GM19452 (cell line): ENCODE results near the gene PMM2.
"Not testable (repeated sequence)": the region's sequence is repeated elsewhere in the genome, so short reads cannot be mapped to it uniquely, and the experiment has no call there.

ENCODE experiments used
- ATAC-seq: cut with Tn5 transposase; IDR thresholded peaks from one replicate; pipeline ENCODE4 v1.9.1; 2021; ENCODE audit not compliant: unreplicated experiment

Gene PMM2

DNA sequence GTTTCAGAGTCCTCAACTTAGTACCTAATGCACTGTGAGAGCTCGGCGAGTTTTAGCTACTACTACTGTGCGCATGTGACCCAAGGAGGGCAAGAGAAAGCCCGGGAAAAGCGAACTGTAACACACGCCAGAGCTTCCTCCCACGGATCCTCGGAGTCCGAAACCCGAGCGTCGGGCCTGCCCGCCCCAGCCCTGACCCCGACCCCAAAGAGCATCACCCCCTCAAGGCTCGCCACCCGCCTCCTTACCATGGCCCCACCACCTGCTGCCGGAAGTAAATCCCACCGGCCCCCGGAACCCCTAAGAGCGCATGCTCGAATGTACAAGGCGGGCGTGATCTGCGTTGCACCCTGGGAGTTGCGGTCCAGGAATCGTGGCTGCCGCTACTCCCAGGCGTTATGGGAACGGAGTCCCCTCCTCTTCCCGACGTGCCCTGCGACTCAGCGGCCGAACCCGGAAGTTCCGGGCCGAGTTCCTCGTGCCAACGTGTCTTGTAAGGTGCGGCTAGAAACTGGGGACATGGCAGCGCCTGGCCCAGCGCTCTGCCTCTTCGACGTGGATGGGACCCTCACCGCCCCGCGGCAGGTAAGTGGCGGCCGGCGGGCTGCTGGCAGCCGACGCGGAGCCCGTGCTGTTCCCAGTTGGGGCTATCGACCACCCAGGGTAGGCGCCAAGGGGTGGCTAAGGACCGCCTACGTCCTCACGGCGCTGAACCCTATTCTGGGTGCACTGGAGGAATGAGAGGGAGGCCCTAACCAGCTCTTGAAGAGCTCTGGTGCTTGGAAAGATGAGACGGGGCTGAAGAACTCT lies at the start of gene PMM2, which contains the start of gene TMEM186:
PMM2 (plus strand) TSS at position 476 of the 810 bp plus-strand sequence; CDS start at position 520, 44 bp downstream.
TMEM186 (minus strand) TSS at position 276 of the 810 bp plus-strand sequence; CDS start at position 251, 25 bp downstream.
- peak; percentile 92 for ATAC-seq

- ATAC-seq, result not testable (repeated sequence)
Observed at GRCh38 chr16:8748944-8749343, 48.7 kb upstream of the PMM2 start.

DNA sequence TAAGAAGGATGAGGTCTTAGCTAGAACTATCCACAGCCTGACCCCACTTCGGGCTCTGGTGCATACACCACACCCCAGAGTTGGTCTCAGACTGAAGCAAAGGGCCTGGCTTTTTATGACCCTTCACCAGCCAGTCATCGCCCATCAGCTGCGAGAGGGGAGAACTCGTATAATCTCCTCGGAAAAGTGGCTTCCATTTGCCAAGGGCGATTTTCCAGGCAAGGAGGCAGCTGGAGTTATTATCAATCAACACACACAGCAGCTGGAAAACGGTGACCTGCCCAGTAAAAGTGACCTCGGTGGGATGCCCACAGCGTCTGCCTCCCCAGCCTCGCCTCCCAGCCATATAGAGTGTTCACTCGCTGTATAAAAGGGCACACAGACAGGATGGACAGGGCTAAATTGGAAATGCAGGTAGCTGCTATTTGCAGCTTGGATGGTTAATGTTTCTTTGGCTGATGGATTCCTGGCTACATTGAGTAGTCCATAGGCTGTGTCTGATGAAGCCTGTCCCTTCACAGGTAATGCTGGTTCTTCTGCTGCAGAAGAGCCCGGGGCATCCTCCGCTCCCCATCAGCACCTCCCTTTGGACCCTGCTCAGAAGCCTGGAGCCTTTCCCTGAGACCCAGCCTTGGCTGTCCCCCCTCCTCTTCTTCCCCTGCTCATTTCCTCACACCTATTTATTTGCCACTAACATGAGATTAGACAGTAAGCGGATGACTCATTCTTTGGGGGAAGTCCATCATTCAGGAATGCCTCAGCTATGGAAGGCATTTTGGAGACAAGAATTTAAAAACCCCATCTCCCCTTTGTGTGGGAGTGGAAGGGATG lies 45.9 kb upstream of the PMM2 start:
- ATAC-seq, result no peak

DNA sequence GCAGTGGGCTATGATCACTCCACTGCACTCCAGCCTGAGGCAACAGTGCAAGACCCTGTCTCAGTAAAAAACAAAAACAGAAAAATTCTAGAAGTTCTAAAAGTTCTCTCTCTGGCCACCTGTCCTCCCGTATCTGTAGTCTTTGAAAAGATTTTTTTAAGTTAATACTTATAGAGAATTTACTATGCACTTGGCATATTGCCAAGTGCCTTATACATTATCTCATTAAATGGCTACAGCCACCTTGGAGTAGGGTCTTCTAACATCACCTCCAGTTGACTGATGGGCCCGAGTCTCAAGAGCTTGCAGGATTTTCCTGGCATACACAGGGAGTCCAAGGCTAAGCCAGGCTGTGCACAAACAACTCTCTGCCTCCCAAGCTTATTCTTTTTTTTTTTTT lies 44.9 kb upstream of the PMM2 start:
- ATAC-seq, result no peak

- ATAC-seq, result no peak
Observed at GRCh38 chr16:8753416-8754054, 44.1 kb upstream of the PMM2 start.

DNA sequence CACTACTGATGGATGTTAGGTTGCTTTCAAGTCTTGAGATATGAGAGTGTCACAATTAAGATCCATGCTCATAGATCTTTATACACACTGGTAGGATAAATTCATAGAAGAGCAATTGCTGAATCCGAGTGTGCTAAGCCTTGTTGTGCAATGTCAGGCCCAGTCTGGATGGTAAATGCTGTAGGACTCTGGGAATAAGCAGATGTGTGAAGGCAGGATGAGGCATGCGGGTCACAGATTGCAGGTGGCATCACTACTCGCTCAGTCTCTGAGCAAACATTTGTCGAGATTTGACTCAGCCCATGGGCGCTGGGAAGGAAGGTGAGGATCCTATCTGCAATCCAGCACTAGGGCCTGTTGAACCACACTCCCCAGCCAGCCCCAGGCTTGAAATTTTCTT lies 40.9 kb upstream of the PMM2 start:
- no peak for ATAC-seq

DNA sequence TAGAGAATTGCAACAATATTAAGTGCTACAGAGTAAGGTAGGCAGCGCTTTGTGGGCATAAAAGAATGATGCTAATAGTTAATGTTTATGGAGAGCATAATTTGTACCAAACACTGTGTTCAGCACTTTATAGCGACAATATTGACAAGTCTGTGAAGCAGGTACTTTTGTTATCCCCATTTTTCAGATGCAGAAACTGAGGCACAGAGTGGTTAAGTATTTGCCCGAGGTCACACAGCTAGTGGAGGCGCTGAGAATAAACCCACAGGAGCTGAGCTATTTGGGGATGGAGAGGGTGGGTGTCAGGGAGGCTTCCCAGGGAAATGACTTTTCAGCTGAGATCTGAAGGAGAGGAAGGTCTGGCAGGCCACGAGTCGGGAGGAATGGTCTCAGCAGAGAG lies 39.6 kb upstream of the PMM2 start:
- no peak for ATAC-seq

- ATAC-seq, result no peak
Observed at GRCh38 chr16:8760021-8760420, 37.6 kb upstream of the PMM2 start.

GRCh38 chr16:8761078-8761477 lies 36.6 kb upstream of the PMM2 start:
- no peak for ATAC-seq

DNA sequence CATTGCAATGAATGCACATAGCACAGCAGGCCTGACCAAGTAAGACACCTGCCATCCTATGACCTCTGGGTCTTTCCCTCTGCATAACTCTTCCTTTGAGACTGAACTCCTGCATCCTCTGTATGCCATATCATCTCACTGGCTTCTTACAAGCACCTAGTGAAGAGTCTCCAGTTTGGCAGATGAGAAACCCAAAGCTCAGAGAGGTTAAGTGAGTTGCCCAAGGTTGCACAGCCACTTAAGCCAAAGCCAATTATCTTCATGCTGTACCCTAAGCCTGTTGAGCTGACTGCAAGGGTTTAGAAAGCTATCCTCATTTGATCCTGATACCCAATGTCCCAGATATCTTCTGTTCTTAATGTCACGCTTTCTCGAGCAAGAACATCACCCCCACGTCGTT lies 35.4 kb upstream of the PMM2 start:
- no peak for ATAC-seq

GRCh38 chr16:8763083-8763482 lies 34.6 kb upstream of the PMM2 start:
- ATAC-seq, result no peak

- no peak for ATAC-seq
Observed at GRCh38 chr16:8763899-8764298, 33.7 kb upstream of the PMM2 start.

DNA sequence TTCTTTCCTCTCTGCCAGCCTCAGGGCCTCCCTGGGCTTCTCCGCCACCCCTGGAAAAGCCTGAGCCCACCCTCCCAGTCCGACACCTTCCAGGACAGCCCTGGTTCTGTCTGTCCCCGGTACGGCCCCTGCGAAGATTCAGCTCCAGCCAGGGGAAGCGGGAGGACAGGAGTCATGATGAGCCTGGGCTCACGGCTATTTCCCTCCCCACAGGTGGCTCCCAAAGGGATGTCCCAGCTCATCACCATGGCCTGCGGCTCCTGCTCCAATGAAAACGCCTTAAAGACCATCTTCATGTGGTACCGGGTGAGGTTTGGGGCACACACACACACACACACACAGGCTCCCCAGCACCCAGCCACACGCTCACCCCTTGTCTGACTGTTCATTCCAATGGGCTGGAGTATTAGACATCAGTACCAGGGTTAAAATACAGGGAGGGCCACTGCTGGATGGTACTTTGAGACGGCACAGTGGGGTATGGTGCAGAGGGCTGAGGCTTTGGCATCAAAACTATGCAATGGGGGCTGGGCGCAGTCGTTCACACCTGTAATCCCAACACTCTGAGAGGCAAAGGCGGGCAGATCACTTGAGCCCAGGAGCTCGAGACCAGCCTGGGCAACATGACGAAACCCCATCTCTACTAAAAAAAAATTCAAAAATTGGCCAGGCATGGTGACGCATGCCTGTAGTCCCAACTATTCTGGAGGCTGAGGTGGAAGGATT lies 33.0 kb upstream of the PMM2 start:
- ATAC-seq, result no peak

GRCh38 chr16:8767176-8767575 lies 30.5 kb upstream of the PMM2 start:
- no peak for ATAC-seq

DNA sequence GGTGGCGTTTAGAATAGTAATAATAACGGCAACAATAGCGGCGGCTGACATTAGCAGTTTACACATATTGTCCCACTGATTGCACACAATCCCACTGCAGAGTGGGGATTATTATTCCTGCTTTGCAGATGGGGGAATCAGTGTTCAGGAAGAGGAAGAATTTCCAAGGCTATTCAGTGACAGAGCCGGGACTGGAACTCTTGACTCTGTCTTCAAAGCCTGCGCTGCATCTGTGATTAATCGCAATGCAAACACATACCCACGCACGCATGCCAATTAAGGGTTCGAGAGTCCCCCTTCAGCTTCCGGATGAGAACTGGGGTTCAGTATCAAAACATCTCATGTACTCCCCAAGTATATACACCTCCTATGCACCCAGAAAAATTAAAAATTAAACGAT lies 29.4 kb upstream of the PMM2 start:
- ATAC-seq, result no peak

GRCh38 chr16:8768692-8769091 lies 28.9 kb upstream of the PMM2 start:
- ATAC-seq, result no peak

GRCh38 chr16:8773537-8773936 lies 24.1 kb upstream of the PMM2 start:
- no peak for ATAC-seq

- no peak for ATAC-seq
Observed at GRCh38 chr16:8774208-8774607, 23.4 kb upstream of the PMM2 start.

DNA sequence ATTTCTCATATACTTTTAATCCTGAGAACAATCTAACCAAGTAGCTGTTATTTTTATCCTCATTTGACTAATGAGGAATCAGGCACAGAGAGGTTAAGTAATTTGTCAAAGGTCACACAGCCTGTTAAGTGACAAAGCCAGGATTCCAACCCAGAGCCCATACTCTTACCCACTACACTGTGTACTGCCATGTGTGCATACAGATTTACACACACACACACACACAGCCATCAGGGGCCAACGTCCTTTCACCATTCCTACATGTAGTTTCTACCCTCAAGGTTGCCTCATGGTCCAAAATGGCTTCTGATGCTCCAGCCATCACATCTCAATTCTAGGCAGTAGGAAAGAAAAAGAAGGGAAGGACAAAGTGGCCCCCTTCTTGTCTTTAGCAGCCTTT lies 22.3 kb upstream of the PMM2 start:
- ATAC-seq, result no peak

GRCh38 chr16:8776129-8776584 lies 21.5 kb upstream of the PMM2 start:
- ATAC-seq, result no peak

DNA sequence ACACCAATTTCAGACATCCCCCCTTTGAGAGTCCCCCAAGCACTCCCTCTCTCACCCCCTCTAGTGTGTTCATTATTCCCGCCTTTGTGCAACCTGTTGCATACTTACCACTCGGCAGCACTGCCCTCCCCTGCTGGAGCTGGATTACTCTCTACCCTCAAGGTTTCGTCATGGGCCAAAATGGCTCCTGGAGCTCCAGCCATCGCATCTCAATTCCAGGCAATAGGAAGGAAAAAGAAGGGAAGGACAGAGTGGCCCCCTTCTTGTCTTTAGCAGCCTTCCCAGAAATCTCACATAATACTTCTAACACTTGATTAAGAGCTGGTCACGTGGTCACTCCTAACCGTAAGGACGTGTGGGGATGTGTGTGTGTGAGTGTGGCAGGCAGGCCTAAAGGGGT lies 20.4 kb upstream of the PMM2 start:
- no peak for ATAC-seq
